ENCODE measurements around the gene CGNL1.

Gene CGNL1

DNA sequence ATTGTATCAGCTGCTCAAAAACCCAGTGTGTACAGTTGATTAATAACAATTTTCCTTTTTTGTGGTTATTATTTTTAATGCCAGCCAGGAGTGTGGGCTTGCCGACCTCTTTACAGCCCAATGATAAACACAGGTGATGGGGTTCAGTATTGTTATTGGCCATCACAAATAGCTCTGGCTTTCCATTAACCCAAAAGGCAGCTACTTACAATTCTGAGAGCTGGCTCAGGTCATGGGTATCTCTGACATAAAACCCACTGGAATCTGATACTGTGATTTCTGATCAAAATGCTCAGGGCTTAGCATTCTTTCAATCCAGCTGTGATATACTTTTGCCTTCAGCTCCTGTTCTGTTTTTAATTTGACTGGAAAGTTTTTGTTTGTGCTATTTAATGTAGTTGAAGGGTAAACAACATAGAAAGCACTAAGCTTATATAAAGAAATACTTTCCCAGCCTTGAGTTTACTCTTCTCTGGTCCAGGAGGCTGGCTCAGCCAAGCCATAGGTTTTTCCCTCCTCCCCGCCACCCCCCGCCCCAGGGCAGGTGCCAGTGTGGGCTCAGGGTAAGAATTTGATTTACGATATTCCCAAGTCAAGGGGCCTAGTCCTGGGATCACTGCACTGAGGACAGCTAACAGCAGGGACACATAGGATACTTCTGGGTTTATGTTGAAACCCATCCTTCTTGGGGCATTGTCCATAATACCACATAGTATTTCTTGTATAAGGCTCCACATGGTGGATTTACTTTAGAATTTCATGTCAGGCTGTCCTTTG is 161.4 kb downstream of the CGNL1 start:
- Histone ChIP-seq H3K4me2 (ENCODE audit: low read depth, low read length, poor library complexity, severe bottlenecking) (no peak overlapping the region), H3K27me3 (ENCODE audit: low read length) (no peaks in the 10 kb centered on the region), H4K20me1 (ENCODE audit: low read depth, low read length) (no peaks in the 10 kb centered on the region), H3K9me3 (ENCODE audit: insufficient read depth, low read length) (no peaks in the 10 kb centered on the region), H3K36me3 (ENCODE audit: low read length) (no peaks in the 10 kb centered on the region), H3K27ac (ENCODE audit: low read depth, low read length) (no peak overlapping the region), H3K9ac (ENCODE audit: low read length) (no peak overlapping the region), H3K79me2 (ENCODE audit: insufficient read depth, low read length) (no peaks in the 10 kb centered on the region), H3K9me2 (replicated peaks; ENCODE audit: insufficient read depth, low read length) (no peaks in the 10 kb centered on the region), H2AFZ (ENCODE audit: low read depth, low read length, severe bottlenecking) (no peak overlapping the region), H3K4me3 (ENCODE audit: insufficient read depth, low read length, poor library complexity, severe bottlenecking) (no peak overlapping the region), H3F3A (ENCODE audit: insufficient read depth) (no peaks in the 10 kb centered on the region)
- TF ChIP-seq, protein P1, sequence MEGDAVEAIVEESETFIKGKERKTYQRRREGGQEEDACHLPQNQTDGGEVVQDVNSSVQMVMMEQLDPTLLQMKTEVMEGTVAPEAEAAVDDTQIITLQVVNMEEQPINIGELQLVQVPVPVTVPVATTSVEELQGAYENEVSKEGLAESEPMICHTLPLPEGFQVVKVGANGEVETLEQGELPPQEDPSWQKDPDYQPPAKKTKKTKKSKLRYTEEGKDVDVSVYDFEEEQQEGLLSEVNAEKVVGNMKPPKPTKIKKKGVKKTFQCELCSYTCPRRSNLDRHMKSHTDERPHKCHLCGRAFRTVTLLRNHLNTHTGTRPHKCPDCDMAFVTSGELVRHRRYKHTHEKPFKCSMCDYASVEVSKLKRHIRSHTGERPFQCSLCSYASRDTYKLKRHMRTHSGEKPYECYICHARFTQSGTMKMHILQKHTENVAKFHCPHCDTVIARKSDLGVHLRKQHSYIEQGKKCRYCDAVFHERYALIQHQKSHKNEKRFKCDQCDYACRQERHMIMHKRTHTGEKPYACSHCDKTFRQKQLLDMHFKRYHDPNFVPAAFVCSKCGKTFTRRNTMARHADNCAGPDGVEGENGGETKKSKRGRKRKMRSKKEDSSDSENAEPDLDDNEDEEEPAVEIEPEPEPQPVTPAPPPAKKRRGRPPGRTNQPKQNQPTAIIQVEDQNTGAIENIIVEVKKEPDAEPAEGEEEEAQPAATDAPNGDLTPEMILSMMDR (IDR thresholded peaks at IDR 0.05; ENCODE audit: insufficient read depth, low read length, poor library complexity, severe bottlenecking) = no peak
- TF ChIP-seq EZH2phosphoT487 (conservative IDR thresholded peaks at IDR 0.05; ENCODE audit: low read length) = no peak

DNA sequence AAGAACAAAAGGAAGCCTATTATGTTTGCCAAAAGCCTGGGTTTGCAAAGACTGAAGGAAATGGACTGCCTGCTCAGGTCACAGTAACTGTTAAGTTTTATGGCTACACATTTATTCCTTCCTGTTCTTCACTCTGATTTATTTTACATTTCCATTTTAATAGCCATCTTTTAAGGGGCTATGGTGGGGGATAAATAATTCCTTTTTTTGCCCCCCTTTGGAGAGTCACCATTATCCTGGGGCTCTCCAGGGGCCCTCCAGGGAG is 161.9 kb downstream of the CGNL1 start:
- TF ChIP-seq, protein P1 (IDR thresholded peaks at IDR 0.05; ENCODE audit: insufficient read depth, low read length, poor library complexity, severe bottlenecking) = no peak
- TF ChIP-seq EZH2phosphoT487 (conservative IDR thresholded peaks at IDR 0.05; ENCODE audit: low read length) = no peak
- H3F3A ChIP-seq (ENCODE audit: insufficient read depth) = no peaks in the 10 kb centered on the region
- H3K4me2 ChIP-seq (ENCODE audit: low read depth, low read length, poor library complexity, severe bottlenecking) = no peak overlapping the region
- no peaks in the 10 kb centered on the region for H4K20me1 ChIP-seq (ENCODE audit: low read depth, low read length)
- no peak overlapping the region for H2AFZ ChIP-seq (ENCODE audit: low read depth, low read length, severe bottlenecking)
- no peak overlapping the region for H3K9ac ChIP-seq (ENCODE audit: low read length)
- H3K9me2 ChIP-seq (replicated peaks; ENCODE audit: insufficient read depth, low read length) = no peaks in the 10 kb centered on the region
- no peaks in the 10 kb centered on the region for H3K79me2 ChIP-seq (ENCODE audit: insufficient read depth, low read length)
- no peak overlapping the region for H3K4me3 ChIP-seq (ENCODE audit: insufficient read depth, low read length, poor library complexity, severe bottlenecking)
- H3K27ac ChIP-seq (ENCODE audit: low read depth, low read length) = no peak overlapping the region
- no peaks in the 10 kb centered on the region for H3K9me3 ChIP-seq (ENCODE audit: insufficient read depth, low read length)
- no peaks in the 10 kb centered on the region for H3K27me3 ChIP-seq (ENCODE audit: low read length)
- H3K36me3 ChIP-seq (ENCODE audit: low read length) = no peaks in the 10 kb centered on the region

DNA sequence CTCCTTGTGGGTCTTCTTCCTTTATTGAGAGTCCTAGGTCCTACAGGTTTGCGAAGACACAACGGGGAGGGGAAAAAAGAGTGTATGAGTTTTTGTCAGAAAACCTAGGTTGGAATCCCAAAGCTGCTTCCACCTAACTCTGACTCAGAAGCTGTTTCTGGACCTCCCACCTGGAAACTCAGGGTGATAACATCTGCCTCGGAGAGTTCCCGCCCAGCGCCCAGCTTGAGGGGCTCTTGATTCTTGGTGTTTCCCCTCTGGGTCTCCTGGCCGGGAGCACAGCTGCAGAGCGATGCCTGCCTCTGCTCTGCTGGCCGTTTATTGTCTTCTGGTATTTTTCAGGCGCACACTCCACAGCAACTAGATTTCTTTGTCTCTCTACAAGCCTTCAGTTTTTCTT is 162.5 kb downstream of the CGNL1 start:
- Histone ChIP-seq H2AFZ (ENCODE audit: low read depth, low read length, severe bottlenecking) (no peak overlapping the region), H4K20me1 (ENCODE audit: low read depth, low read length) (no peaks in the 10 kb centered on the region), H3F3A (ENCODE audit: insufficient read depth) (no peaks in the 10 kb centered on the region), H3K4me2 (ENCODE audit: low read depth, low read length, poor library complexity, severe bottlenecking) (no peak overlapping the region), H3K9me2 (replicated peaks; ENCODE audit: insufficient read depth, low read length) (no peaks in the 10 kb centered on the region), H3K79me2 (ENCODE audit: insufficient read depth, low read length) (no peaks in the 10 kb centered on the region), H3K27ac (ENCODE audit: low read depth, low read length) (no peak overlapping the region), H3K9me3 (ENCODE audit: insufficient read depth, low read length) (no peaks in the 10 kb centered on the region), H3K4me3 (ENCODE audit: insufficient read depth, low read length, poor library complexity, severe bottlenecking) (no peak overlapping the region), H3K9ac (ENCODE audit: low read length) (no peak overlapping the region), H3K27me3 (ENCODE audit: low read length) (no peaks in the 10 kb centered on the region), H3K36me3 (ENCODE audit: low read length) (no peaks in the 10 kb centered on the region)
- no peak for TF ChIP-seq EZH2phosphoT487 (conservative IDR thresholded peaks at IDR 0.05; ENCODE audit: low read length)
- TF ChIP-seq, protein P1 (IDR thresholded peaks at IDR 0.05; ENCODE audit: insufficient read depth, low read length, poor library complexity, severe bottlenecking) = no peak

Measured in SU-DHL-6 (cell line).